OCI-LY3 (cell line): ENCODE data around the gene SLPI.

Experiments
- CTCF ChIP-seq: fragments of 200-600, 300-600 bp; sonication (generic); IDR thresholded peaks from 2 replicates; pipeline ENCODE4 v1.5.1; 2014; ENCODE audit warnings: antibody characterized with exemption, low read length, low read depth
- EZH2phosphoT487 ChIP-seq: fragments of 200-600 bp; shearing (Covaris generic); IDR thresholded peaks from 2 replicates; pipeline ENCODE4 v1.6.1; 2018; ENCODE audit warnings: antibody characterized with exemption, mixed run types, low read depth

- TF ChIP-seq EZH2phosphoT487 = no peak
- TF ChIP-seq CTCF = no peak
Observed at GRCh38 chr20:45288376-45288775, 34.0 kb upstream of the SLPI start.
